ENCODE measurements around the gene ZMYM3.
A peak's percentile ranks its signal among the peaks of the same experiment; 100 is the strongest.

ZMYM3 gene

DNA sequence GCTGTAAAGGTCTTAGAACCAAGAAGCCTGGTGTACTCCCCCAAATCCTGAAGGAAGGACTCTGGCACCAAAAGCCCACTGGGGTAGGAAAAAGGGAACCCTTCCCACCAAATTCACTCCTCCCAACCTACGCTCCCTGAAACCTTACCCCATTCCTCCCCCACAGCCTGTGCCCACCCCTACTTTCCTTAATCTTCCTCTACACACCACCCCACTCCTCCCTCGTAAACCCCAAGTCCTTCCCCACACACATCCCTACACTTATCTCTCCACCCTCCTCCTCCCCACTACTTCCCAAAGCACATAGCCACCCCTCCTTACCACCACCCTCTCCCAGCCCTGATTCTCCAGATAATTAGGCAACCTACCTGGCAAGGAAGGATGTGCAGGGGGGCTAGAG lies 1.7 kb downstream of the ZMYM3 start:
- DNase-seq = no peak

DNA sequence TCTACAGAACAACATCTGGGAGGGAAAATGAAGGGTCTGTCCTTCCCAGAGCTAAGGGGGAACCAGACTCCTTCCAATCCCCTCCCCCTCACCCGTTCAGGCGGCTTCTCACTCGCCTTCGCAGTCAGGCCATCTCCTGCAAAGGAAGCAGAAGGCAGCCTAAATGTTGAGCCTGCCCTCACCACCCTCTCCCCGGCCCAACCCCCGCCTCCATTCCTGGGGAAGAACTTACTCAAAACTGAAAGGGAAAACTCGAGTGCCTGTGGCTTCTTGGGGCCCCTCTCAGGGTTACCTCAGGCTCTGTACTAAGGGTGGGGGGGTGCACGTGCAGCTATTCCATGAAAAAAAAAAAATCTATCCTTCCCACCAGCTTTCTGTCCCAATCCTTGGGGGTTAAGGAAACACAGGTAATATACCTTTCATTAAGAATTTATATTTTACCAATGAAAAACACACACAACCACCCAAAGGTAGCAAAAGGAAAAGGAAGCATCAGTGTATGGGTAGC lies 2.4 kb downstream of the ZMYM3 start:
- no peak for DNase-seq

DNA sequence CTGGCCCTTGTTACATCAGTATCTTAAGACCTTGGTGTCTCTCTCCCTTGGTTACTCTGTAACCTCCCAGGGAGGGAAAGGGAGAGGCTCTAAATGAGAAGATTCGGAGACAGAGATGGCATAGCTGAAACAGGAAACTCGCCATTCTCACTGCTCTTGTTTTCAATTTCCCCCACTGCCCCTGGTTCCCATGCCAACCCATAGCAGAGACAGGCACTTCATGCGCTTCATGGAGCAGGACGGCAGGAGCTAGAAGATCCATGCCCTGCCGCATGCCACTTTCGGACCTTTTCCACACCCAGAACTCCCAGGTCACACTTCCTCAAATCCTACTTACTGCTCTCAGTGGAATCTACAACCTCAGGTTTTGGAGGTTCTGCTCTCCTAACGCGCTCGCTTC lies 3.1 kb downstream of the ZMYM3 start:
- no peak for DNase-seq

DNA sequence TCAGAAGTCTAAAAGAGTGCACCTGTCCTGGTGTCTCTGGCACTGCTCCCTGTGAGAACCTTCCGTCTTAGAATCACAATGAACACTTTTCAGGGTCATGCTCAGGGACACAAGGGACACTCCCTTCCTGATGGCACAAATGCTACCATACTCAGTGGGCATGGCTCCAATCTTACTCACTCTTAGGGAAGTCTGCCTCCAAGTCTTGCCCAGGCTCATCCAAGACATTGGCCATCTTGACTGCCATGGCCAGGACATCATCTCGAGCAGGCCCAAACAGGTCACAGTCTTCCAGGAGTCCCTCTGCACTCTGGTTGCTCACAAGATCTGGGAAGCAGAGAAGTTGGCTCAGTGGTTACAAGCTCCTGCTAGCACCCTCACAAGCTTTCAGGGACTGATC lies 8.8 kb downstream of the ZMYM3 start:
- DNase-seq = no peak

DNA sequence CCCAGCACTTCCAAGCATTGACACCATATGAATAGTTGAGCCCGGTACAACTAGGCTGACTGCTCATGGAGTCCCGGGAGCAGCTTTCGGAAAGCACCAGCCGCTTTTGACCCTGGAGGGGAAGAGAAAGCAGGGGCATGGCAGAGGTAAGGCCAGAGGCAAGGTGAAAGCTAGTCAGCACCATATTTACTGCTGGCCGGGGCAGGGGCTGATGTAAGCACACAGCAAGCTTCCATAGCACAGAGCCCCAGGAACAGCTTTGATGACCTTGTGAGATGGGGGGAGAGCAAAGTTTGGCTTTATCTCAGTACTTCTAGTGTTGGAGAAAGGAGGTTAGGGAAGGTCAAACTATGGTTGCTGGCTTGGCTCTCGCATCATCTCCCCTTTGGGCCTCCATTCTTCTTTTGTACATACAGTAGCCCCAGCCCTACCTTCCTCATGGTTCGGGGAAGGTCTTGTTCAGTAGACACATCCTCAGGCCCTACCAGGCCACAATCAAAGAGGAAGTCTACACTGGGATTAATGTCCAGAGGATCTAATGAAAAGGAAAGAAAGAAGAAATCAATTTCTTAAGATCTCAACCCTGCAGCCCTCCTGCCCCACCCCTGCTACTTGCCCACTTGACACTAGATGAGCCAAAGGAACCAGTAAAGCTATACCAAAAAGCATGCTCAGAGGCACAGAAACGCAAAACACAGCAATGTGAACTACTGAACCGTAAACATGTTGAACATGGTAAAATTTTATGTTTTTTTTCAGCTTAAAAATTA lies 9.4 kb downstream of the ZMYM3 start:
- no peak for DNase-seq

DNA sequence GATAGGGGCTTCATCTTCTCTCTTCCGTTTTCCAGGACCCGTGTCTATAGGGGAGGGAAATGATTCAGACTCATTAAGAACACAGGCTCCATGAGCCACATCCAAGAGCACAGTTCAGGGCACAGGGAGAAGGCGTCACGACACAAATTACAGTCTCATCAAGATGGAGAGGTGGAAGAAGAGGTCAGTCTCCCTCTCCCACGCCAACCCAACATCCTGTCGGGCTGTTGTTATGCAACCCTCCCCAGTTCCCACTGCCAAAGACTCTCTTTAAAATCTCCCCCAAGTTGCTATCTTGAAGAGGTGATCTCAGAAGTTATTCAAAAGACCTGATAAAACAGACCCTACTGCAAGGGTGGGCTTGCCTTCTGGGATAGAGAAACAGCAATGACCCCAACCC lies 12.6 kb downstream of the ZMYM3 start:
- no peak for DNase-seq

DNA sequence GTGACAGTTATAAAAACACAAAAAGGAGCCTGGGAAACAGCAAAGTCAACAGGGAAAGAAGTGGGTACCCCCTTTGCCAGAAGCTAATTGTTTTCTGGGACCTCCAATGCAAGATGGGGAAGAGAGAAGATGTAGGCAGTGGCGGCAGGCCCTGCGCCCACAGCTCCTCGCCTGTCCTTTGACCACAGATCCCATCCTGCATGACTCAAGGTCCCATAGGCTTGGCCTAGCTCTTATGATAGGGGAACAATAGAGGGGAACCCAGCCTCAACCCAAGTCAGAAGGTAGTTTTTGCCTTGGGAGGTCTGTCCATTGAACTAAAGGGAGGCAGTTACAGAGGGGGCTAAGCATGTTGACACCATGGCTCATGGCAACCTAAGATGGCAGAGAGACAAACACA lies 14.2 kb downstream of the ZMYM3 start:
- DNase-seq = no peak

DNA sequence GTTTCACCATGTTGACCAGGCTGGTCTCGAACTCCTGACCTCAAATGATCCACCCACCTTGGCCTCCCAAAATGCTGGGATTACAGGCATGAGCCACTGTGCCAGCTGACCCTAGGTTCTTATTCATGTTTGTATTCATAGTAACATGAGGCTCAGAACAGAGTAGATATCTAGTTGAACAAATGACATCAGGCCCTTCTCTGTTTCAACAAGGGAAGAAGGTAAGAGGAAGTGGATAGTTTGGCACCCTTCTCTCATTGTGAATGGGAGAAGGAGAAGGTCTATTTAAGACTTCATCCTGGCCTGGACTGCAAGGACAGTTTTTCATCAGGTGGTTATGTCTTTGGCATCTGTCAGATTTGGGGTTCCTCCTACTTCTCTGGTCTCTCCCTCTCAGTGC lies 17.1 kb downstream of the ZMYM3 start:
- no peak for DNase-seq

DNA sequence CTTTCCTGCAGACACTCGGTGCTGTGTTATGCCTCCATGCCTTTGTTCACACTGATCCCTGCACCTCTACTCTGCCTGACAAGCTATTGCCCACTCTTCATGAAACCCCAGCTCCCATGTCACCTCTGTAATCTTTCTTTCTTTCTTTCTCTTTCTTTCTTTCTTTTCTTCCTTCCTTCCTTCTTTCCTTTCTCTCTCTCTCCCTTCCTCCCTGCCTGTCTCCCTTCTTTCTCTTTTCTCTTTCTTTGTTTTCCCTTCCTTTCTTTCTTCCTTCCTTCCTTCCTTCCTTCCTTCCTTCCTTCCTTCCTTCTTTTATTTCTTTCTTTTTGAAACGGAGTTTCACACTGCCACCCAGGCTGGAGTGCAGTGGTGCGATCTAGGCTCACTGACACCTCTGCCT lies 18.5 kb downstream of the ZMYM3 start:
- DNase-seq = no peak

DNA sequence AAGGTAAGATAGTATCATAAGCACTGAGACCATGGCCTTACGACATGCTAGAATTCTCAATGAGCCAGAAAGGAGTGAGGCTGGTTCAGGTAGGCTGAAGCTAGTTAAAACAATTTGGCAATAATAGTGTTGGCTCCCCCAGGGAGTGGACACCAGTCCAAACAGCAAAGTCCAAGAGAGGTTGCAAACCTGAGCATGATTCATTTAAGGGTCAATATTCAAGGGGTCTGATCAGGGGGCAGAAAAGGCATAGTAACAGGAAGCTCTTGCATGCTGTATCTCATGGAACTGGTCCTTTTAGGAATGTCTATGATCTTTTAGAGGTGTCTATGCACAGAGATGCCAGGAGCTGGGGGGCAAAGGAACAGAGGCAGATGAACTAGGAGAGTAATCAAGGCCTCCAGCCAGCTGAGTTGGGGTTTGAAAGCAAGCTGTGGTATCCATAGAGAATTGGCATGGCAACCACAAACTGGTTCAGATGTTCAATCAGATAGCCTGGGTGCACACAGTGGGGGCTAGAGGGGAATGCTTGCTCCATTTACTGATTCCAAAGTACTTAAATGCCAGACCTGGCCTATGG lies 25.8 kb downstream of the ZMYM3 start:
- no peak for DNase-seq

DNA sequence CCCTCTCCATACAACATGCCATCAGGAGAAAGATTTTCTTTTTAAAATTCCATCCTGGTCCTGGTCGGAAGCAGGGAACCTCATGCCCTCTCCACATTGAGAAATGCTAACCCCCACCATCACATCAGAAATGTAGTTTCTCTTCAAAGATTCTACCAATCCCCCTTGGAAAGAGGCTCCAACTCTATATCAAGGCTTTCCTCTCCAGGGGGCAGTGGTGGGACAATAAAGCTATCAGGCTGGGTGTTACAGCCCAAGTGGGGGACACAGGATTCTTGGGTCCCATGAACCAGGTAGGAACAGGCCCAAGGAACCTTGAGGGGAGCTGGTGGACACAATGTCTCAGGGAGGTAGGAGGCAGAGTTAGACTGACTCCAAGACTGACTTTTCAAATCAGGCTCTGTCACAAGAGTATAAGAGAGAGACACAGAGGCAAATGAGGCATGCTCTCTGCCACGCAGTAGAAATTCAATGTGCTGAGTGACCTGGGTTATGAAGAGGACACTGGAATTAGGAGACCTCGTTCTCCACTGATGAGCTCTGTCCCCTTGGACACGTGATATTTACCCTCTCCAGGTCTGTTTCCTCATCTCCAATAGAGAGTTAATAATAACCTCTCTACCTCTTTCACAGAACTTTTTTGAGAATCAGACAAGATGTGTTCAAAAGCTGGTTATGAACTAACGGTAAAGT lies 26.4 kb downstream of the ZMYM3 start:
- no peak for DNase-seq

DNA sequence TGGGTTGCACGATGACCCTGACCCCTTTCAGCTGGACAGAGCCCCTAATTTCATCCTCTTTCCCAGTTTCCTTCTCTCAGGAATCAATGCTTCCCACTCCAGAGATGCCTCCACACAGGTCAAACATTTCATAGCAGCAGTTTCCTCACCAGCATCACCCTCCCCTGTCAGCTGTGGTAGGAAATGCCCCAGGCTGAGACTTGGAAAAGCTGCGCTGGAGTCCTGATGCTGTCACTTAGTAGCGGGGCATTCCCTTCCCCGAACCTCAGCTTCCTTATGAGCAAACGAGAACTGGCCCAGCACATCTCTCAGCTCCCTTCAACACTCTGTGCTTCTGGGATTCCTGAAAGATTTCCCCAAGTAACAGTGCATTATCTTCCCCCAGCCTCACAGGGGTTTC lies 28.3 kb downstream of the ZMYM3 start:
- no peak for DNase-seq

DNA sequence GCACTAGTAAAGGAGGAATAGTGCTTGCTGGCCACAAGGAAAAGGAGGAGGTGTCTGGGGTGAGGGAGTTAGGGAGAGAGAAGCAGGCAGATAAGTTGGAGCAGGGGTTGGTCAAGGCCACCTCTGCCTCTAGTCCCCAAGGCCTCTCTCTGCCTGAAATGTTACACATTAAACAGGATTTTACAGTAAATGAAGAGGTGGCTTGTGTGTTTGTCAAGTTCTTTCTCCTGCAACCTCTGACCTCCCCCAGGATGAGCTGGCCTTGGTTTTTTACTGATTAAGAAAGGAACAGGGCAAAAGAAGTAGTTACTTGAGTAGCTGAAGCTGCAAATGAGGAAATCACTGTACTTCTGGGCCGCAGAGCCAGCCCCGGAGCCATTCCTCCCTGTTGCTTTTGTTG lies 28.9 kb downstream of the ZMYM3 start:
- no peak for DNase-seq

DNA sequence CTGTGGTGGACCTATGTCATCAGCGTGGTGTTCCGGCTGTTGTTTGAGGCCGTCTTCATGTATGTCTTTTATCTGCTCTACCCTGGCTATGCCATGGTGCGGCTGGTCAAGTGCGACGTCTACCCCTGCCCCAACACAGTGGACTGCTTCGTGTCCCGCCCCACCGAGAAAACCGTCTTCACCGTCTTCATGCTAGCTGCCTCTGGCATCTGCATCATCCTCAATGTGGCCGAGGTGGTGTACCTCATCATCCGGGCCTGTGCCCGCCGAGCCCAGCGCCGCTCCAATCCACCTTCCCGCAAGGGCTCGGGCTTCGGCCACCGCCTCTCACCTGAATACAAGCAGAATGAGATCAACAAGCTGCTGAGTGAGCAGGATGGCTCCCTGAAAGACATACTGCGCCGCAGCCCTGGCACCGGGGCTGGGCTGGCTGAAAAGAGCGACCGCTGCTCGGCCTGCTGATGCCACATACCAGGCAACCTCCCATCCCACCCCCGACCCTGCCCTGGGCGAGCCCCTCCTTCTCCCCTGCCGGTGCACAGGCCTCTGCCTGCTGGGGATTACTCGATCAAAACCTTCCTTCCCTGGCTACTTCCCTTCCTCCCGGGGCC lies 29.7 kb downstream of the ZMYM3 start:
- no peak for DNase-seq

DNA sequence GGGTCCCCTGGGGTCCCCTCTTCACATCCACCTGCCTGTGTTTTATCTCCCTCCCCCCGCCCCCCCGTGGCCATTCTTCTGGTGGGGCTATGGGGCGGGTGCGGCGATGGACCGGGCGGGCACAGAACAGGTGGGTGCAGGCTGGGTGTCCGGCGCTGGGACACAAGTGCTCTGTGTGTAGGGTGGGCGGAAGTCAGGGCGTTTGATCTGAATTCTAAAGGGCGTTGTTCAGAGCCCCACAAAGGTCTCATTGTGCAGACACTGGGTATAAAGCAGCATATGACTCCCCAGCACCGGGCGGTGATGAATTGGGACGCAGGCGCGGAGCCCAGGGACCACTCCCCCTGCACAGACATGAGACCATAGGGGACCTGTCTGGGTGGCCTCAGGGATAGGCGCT lies 31.0 kb downstream of the ZMYM3 start, which contains the start of gene GJB1:
GJB1 (plus strand) TSS at position 296 of the 400 bp plus-strand sequence. CDS start 484 bp downstream, outside the sequence.
- no peak for DNase-seq

DNA sequence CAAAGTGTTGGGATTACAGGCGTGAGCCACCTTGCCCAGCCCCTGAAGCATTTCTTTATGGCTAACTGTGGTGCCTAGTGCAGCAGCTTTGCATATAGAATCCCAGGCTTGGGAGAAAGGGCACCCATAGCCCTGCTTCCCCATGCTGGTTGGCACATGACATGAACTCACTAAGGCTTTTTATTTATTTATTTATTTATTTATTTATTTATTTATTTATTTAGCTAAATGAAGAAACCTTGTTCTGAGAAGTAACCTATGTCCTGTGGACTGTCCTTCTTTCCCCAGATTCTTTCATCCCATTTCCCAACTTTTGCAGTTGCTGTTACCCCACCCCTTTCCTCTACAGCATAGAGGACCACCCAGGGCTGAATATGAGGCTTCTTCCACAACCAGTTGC lies 32.8 kb downstream of the ZMYM3 start:
- no peak for DNase-seq

DNA sequence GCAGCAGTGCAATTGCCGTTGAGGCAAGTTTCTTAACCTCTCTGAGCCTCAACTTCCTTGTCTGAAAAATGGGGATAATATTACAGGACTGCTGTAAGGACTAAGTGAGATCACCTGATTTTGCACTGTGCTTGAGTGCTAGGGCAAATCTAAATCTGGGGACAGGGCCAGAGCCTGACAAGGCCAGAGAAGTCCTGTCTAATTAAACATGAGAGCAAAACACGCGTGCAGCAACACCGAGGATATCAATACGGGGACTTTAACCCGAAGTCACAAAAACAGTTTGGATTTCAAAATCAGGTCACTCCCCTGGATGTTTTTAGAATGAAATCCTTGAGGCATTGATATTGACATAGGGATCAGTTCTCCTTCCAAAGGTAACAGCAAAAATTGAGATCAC lies 36.6 kb downstream of the ZMYM3 start:
- no peak for DNase-seq

DNA sequence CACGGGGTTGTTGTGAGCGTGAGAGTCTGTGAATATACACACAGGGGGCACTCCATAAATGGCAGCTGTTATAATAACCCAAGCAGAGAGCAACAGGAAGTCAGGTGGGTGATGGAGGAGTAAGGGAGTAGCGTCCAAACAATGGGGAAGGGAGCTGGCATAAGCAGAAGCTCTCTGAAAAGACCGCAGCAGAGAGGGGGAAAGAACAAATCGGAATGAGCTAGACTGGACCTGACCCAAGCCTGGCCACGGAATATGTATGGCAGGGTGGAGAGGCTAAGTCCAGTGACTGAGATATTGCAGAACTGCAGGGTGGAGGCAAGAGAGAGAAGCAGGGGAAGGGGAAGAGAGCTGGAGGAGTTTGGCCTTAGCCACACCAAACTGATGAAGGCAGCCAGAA lies 37.5 kb downstream of the ZMYM3 start:
- no peak for DNase-seq

DNA sequence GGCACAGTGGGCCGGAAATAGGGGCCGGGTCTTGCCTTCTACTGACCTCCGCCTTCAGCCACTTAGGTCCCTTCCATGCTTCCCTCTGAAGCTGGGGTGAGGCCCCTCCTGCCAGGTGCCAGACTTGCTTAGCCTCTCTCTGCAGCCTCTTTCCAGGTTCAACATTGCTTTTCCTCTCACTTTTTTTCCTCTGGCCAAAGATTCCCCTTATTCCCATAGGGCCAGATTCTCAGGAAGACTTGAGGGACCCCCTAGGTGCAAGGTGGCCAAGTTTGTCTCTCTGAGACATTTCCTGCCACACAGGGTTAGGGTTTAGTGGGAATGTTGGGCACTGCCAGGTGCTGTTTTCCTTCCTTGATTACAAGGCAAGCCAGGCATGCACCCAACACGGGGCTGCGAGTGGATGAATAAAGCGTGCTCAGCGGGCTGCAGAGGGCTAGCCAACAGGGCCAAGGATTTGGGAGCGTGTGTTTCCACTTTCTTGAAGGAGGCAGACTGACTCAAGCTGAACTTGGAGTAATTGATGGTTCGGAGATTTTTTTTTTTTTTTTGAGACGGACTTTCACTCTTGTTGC lies 38.5 kb downstream of the ZMYM3 start:
- DNase-seq = no peak

DNA sequence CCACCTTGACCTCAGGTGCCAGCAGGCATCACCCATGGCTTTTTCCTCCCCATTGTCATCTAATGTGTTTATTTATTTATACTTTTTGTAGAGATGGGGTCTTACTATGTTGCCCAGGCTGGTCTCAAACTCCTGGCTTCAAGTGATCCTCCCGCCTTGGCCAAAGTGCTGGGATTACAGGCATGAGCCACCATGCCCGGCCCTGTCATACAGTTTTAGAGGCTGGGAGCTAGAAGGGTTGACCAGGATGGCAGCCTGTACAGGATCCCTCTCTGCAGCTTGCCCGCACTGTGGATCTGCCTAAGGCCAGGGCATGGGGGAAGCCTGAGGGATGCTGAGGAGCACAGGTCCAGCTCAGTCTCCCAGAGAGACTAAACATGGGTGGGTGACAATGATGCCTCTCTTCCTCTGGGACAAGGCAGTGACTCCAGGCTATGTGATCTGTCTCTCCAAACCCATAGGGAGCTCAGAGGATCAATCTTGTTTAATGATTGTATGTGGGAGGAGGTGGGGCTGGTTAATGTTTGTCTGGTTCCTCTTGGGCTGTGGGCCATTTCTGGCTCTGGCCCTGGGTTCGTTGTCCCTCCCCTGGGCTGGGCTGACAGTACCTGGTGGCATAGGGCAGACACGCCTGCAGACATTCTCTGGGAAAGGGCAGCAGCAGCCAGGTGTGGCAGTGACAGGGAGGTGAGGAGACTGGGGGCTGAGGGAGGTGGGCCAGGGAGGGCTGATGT lies 39.2 kb downstream of the ZMYM3 start:
- no peak for DNase-seq

DNA sequence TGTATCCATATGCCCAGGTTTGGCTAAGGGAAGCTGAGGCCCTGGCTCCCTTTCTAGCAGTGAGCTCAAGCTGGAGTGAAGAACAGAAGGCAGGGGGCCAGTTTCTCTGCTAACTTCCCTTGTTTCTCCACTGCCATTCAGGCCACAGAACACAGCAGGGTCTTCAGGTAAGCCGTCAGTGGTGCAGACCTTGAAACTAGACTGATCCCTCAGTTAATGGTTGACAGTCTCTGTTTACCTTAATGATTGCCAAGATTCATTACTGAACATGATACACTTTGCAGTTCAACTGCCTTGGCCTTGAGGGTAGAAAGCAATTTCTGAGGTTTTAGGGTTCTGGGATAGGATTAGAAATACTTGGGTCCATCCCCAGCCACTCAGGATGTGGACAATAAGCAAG lies 39.8 kb downstream of the ZMYM3 start:
- DNase-seq = no peak

DNA sequence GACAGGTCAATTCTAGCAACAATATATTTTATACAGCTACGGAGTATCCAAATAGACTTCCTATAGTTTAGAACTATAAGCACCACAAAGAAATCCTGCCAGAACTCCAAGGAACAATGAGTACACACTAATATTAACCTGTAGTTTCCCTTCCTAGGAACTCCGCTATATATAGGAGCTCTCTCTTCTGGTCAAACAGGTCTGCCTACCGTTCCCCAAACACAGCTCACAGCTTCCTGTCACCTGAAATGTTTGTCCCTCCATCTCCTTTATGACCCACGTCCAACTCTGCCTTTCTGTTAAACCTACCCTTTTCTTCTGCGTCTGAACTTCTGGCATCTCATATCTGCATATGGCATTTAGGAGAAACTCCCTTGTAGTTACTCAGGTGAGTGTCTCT lies 41.4 kb downstream of the ZMYM3 start:
- DNase-seq = no peak

DNA sequence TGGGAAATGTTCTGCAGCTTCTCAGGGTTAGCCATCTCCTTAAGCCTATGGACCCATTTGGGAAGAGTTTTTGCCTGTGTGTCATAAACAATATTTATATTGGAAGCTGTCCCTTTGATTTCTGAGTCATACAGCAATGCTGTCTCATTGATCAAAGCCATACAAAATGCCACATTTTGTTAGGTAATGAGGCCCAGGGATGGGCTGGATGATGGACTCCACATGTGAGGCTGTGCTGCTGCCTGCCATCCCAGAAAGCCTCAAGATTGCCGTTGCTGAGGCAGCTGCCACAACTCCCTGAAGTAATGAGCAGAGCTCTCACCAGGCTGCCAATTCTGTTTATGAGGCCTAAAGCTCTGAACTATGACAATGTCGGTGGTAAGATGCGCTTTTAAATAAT lies 43.1 kb downstream of the ZMYM3 start:
- DNase-seq = peak; percentile 53
